Heart right ventricle (tissue), 16 donors: Measurements from ENCODE around the gene IP6K2. TPM values are rescaled to one million over a fixed set of nuclear protein-coding genes. Genes with fewer than 3 reads are reported as not detected.
A peak's percentile ranks its signal among the peaks of the same experiment; 100 is the strongest.

ENCODE experiments used
- ATAC-seq, 8 donors: fragments of 200-7000 bp; cut with Tn5 transposase; one replicate each; pipeline ENCODE4 v1.9.1; 2020; ENCODE audit warnings: mild to moderate bottlenecking in 8 of 8, moderate library complexity in 8 of 8, moderate number of reproducible peaks in 1 of 8
- DNase-seq, 2 donors: peaks; one replicate each; pipeline ENCODE4 v3.0.0-alpha.2; 2020
- H3K27ac ChIP-seq, 10 donors: fragments of 200-600 bp; sonication (generic) in 2 of 10; one replicate each; pipeline versions ENCODE4 v1.5.0 to v1.8.0; 2020 to 2022; ENCODE audit warnings: mild to moderate bottlenecking in 3 of 10
- H3K27me3 ChIP-seq, 7 donors: fragments of 200-600 bp; one replicate each; pipeline ENCODE4 v1.8.0; 2021 to 2022; ENCODE audit warnings: mild to moderate bottlenecking in 2 of 7
- H3K36me3 ChIP-seq, 9 donors: fragments of 200-600 bp; sonication (generic) in 1 of 9; one replicate each; pipeline versions ENCODE4 v1.5.0 to v1.8.0; 2020 to 2022; ENCODE audit warnings: mild to moderate bottlenecking in 2 of 9
- H3K4me1 ChIP-seq, 9 donors: fragments of 200-600 bp; sonication (generic) in 1 of 9; one replicate each; pipeline versions ENCODE4 v1.5.0 to v1.8.0; 2020 to 2022; ENCODE audit warnings: mild to moderate bottlenecking in 4 of 9
- H3K4me3 ChIP-seq, 10 donors: fragments of 200-600 bp; sonication (generic) in 2 of 10; one replicate each; pipeline versions ENCODE4 v1.5.0 to v1.8.0; 2020 to 2022; ENCODE audit warnings: mild to moderate bottlenecking in 7 of 10, moderate library complexity in 2 of 10
- H3K9me3 ChIP-seq, 11 donors: fragments of 200-600 bp in 10 of 11; sonication (generic) in 2 of 11; one replicate each; pipeline versions ENCODE4 v1.5.0 to v1.8.0; 2013 to 2022; ENCODE audit warnings: mild to moderate bottlenecking in 2 of 11, control low read depth in 1 of 11, moderate library complexity in 1 of 11
- CTCF ChIP-seq, 9 donors: fragments of 200-600 bp; sonication (generic) in 2 of 9; IDR thresholded peaks; one replicate each; pipeline versions ENCODE4 v1.5.0 to v1.8.0; 2021 to 2022; ENCODE audit warnings: antibody characterized with exemption in 9 of 9, mild to moderate bottlenecking in 5 of 9, moderate library complexity in 1 of 9
- WGBS, 2 donors: extraction: QIAGEN DNeasy Blood & Tissue Kit; methylation state at CpG; one replicate each; pipeline ENCODE4 v1.1.7; 2013; ENCODE audit warnings: inconsistent platforms in 1 of 2; 5-methylcytosine and 5-hydroxymethylcytosine counted together
- intact Hi-C, 10 donors: fragments of 100-400 bp; cut with DNase I; formaldehyde crosslinking; loops; one replicate each; pipeline versions ENCODE4 v1.11.1 to v1.14.2; 2022
- polyA plus RNA-seq, 2 donors: library from polyadenylated mRNA; stranded (reverse); fragments of 200-250 nt; gene quantifications; one replicate each; pipeline ENCODE4 v1.2.3, GENCODE V29; 2013
- total RNA-seq, 10 donors: library from RNA; stranded (reverse); fragmentation: NEBNext Ultra II Directional in 3 of 10; extraction: Animal tissue kit (Norgen Biotek cat#: 25700) in 3 of 10; gene quantifications; one replicate each; pipeline versions ENCODE4 v1.2.1 to v1.2.4, GENCODE V29; 2021 to 2023
- donor health status: Arrhythmogenic right ventricular cardiomyopathy.
- donor health status: ischemic (EF 13 %, LVEDD 7.1; RV severe dilation, severe dysfunction).
- donor health status: healthy with polysubstance abuse.
- donor health status: DM: no; HTN: yes; CAD: no.
- donor health status: DM: no; HTN: no; CAD: no.
- donor health status: ischemic (EF 25% LVEDD 6.9; RV normal size, moderate dysfunction).
- donor health status: ischemic (EF 25% LVEDD 5.7; RV mildly dilated, moderate dysfunction).
- donor health status: healthy.
- donor health status: DM: yes; HTN: yes; CAD: no.
- donor health status: Ischemic cardiomyopathy.
- donor health status: ischemic (EF 35%, LVEDD 5.7; RV mildly dilated, moderate dysfunction).
- donor health status: nonischemic (EF 11% LVEDD 7.7; RV severe dilation, severe dysfunction).
- donor health status: DM: yes; HTN: yes; CAD: no.
- donor health status: PGD.
- donor health status: ischemic (EF 29% LVEDD 5.4; RV normal size, mild dysfunction).
- donor health status: nonischemic (EF 23%, LVEDD 6.1; RV moderate dilation, normal function).

IP6K2 gene
- total and polyA plus RNA-seq, 12 donors = 16.7 to 81.7 (median 20.1) TPM

GRCh38 chr3:48695393-48695753, 21.6 kb downstream of the IP6K2 start:
- no peaks in the 10 kb centered on the region for H3K9me3 ChIP-seq
- peak; percentile 60 to 62 for DNase-seq
- no peaks in the 10 kb centered on the region for H3K27me3 ChIP-seq
- ATAC-seq = peak; percentile 56 to 89 (median 82)
- WGBS, 2 donors = 54 to 67% methylated on average over 9 of the region's 9 CpGs
- peak overlapping the region; percentile 64 to 86 (median 77) for H3K27ac ChIP-seq
- peaks cover 0 to 83% (median 31%) of the 10 kb centered on the region in 9 donors for H3K36me3 ChIP-seq
- intact Hi-C loops = no loop called here
- peak overlapping the region in 9 of 10 donors; percentile 23 to 57 (median 48) for H3K4me3 ChIP-seq
- peaks cover 0 to 58% (median 29%) of the 10 kb centered on the region in 9 donors for H3K4me1 ChIP-seq
- no peak for TF ChIP-seq CTCF (IDR thresholded peaks at IDR 0.05)

- Histone ChIP-seq H3K36me3 (peaks cover 0 to 84% (median 37%) of the 10 kb centered on the region in 9 donors), H3K9me3 (no peaks in the 10 kb centered on the region), H3K27ac (peak overlapping the region; percentile 64 to 86 (median 77)), H3K4me1 (peaks cover 0 to 52% (median 29%) of the 10 kb centered on the region in 9 donors), H3K27me3 (no peaks in the 10 kb centered on the region), H3K4me3 (peak overlapping the region in 9 of 10 donors; percentile 23 to 57 (median 48))
- intact Hi-C loops = no loop called here
- peak; percentile 81 to 92 (median 86) for ATAC-seq
- 51 to 57% methylated on average over 23 of the region's 23 CpGs for WGBS, 2 donors
- peak; percentile 73 to 78 for DNase-seq
- no peak for TF ChIP-seq CTCF (IDR thresholded peaks at IDR 0.05)
Observed at GRCh38 chr3:48694610-48695392, 22.2 kb downstream of the IP6K2 start.

- intact Hi-C loops = no loop called here
- Histone ChIP-seq H3K4me3 (peak overlapping the region in 9 of 10 donors; percentile 20 to 57 (median 48)), H3K27ac (peak overlapping the region in 9 of 10 donors; percentile 27 to 86 (median 76)), H3K9me3 (no peaks in the 10 kb centered on the region), H3K27me3 (no peaks in the 10 kb centered on the region), H3K36me3 (peaks cover 0 to 84% (median 46%) of the 10 kb centered on the region in 9 donors), H3K4me1 (peaks cover 0 to 42% (median 29%) of the 10 kb centered on the region in 9 donors)
- ATAC-seq (no peak), DNase-seq (no peak)
- WGBS, 2 donors = 77 to 79% methylated on average over 8 of the region's 8 CpGs
- no peak for TF ChIP-seq CTCF (IDR thresholded peaks at IDR 0.05)
Observed at GRCh38 chr3:48693826-48694225, 23.2 kb downstream of the IP6K2 start.

- no peak for DNase-seq
Observed at GRCh38 chr3:48692551-48692950, 24.5 kb downstream of the IP6K2 start.

More at GRCh38 chr3:48692551-48692950, 24.5 kb downstream of the IP6K2 start:
- no peaks in the 10 kb centered on the region for H3K9me3 ChIP-seq
- H3K36me3 ChIP-seq = peaks cover 0 to 89% (median 58%) of the 10 kb centered on the region in 9 donors
- no peak for ATAC-seq
- H3K27ac ChIP-seq = peak overlapping the region in 1 of 10 donors; percentile 3
- intact Hi-C loops = no loop called here
- peaks cover 0 to 41% (median 29%) of the 10 kb centered on the region in 9 donors for H3K4me1 ChIP-seq
- H3K4me3 ChIP-seq = no peak overlapping the region
- no peak for TF ChIP-seq CTCF (IDR thresholded peaks at IDR 0.05)
- no peaks in the 10 kb centered on the region for H3K27me3 ChIP-seq
